Gastroesophageal sphincter (tissue), 3 donors: ENCODE data around the gene CIBAR2.

ENCODE experiments used
- EP300 ChIP-seq: sonication (generic); formaldehyde crosslinking; IDR thresholded peaks from one replicate; pipeline ENCODE4 v1.6.1; 2017; ENCODE audit warnings: antibody characterized with exemption, mild to moderate bottlenecking
- POLR2A ChIP-seq, 2 donors: fragments of 450-650 bp; IDR thresholded peaks; one replicate each; pipeline ENCODE4 v1.6.1; 2017; ENCODE audit warnings: antibody characterized with exemption in 2 of 2, mild to moderate bottlenecking in 2 of 2, moderate library complexity in 1 of 2
- POLR2AphosphoS5 ChIP-seq: sonication (generic); formaldehyde crosslinking; IDR thresholded peaks from one replicate; pipeline ENCODE4 v1.6.1; 2017; ENCODE audit warnings: antibody characterized with exemption
- TF ChIP-seq, protein P1 (sequence below), 4 experiments: fragments of 200-600 bp in 2 of 4; fragments of 450-650 bp in 2 of 4; sonication (generic) in 1 of 4; IDR thresholded peaks; one replicate each; pipeline ENCODE4 v1.5.1; 2017 to 2019; ENCODE audit warnings: antibody characterized with exemption in 4 of 4, mild to moderate bottlenecking in 2 of 4, moderate library complexity in 2 of 4

DNA sequence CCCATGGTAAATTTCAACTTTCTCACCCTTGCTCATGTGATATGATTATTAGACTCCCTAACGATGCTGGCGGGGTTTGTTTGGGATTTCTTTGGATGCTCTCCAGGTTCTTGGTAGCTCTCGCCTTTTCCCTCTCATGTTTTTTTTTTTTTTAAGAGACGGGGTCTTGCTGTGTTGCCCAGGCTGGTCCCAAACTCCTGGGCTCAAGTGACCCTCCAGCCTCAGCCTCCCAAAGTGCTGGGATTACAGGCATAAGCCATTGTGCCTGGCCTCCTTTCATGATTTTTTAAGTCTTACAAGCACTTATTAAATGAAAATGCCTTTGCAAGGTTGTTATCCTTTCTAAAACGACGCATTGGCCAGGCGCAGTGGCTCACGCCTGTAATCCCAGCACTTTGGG is 60.6 kb downstream of the CIBAR2 start:
- TF ChIP-seq, protein P1, sequence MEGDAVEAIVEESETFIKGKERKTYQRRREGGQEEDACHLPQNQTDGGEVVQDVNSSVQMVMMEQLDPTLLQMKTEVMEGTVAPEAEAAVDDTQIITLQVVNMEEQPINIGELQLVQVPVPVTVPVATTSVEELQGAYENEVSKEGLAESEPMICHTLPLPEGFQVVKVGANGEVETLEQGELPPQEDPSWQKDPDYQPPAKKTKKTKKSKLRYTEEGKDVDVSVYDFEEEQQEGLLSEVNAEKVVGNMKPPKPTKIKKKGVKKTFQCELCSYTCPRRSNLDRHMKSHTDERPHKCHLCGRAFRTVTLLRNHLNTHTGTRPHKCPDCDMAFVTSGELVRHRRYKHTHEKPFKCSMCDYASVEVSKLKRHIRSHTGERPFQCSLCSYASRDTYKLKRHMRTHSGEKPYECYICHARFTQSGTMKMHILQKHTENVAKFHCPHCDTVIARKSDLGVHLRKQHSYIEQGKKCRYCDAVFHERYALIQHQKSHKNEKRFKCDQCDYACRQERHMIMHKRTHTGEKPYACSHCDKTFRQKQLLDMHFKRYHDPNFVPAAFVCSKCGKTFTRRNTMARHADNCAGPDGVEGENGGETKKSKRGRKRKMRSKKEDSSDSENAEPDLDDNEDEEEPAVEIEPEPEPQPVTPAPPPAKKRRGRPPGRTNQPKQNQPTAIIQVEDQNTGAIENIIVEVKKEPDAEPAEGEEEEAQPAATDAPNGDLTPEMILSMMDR (IDR thresholded peaks at IDR 0.05): no peak
- no peak for TF ChIP-seq POLR2A (IDR thresholded peaks at IDR 0.05)
- TF ChIP-seq POLR2AphosphoS5: no peak
- TF ChIP-seq EP300: no peak
